Fibroblast of mammary gland (primary cell): Measurements from ENCODE around the gene CRACDL.

Experiments used
- DNase-seq: peaks from one replicate; pipeline ENCODE4 v3.0.0-alpha.2; 2010; ENCODE audit warnings: low read depth
- H3K4me3 ChIP-seq: 2 replicates; pipeline ENCODE4 v1.5.1; 2011; ENCODE audit warnings: low read depth, mild to moderate bottlenecking, low read length, moderate library complexity; ENCODE audit not compliant: control insufficient read depth
- CTCF ChIP-seq: conservative IDR thresholded peaks from 2 replicates; pipeline ENCODE4 v1.5.1; 2011; ENCODE audit warnings: low read depth, low read length, inconsistent platforms; ENCODE audit not compliant: control insufficient read depth, insufficient read depth

The CRACDL gene

GRCh38 chr2:98928242-98928641 is 7.8 kb downstream of the CRACDL start:
- TF ChIP-seq CTCF, result no peak
- no peak overlapping the region for H3K4me3 ChIP-seq
- no peak for DNase-seq

- peak; percentile 12 for TF ChIP-seq CTCF
- H3K4me3 ChIP-seq, result no peak overlapping the region
- peak; percentile 37 for DNase-seq
These were observed 9.0 kb downstream of the CRACDL start for GRCh38 chr2:98927027-98927426.

- no peak overlapping the region for H3K4me3 ChIP-seq
- DNase-seq, result peak; percentile 70
- no peak for TF ChIP-seq CTCF
These were observed 9.4 kb downstream of the CRACDL start for GRCh38 chr2:98926601-98927000.

GRCh38 chr2:98924910-98925309 is 11.1 kb downstream of the CRACDL start:
- TF ChIP-seq CTCF, result no peak
- DNase-seq, result no peak
- no peak overlapping the region for H3K4me3 ChIP-seq

GRCh38 chr2:98924038-98924830 is 11.8 kb downstream of the CRACDL start:
- no peak for DNase-seq
- TF ChIP-seq CTCF, result no peak
- H3K4me3 ChIP-seq, result no peak overlapping the region

- no peak overlapping the region for H3K4me3 ChIP-seq
- DNase-seq, result no peak
- peak; percentile 38 for TF ChIP-seq CTCF
These were observed 12.6 kb downstream of the CRACDL start for GRCh38 chr2:98923244-98923940.
